ENCODE data around the gene LRRC75B.

The LRRC75B gene

DNA sequence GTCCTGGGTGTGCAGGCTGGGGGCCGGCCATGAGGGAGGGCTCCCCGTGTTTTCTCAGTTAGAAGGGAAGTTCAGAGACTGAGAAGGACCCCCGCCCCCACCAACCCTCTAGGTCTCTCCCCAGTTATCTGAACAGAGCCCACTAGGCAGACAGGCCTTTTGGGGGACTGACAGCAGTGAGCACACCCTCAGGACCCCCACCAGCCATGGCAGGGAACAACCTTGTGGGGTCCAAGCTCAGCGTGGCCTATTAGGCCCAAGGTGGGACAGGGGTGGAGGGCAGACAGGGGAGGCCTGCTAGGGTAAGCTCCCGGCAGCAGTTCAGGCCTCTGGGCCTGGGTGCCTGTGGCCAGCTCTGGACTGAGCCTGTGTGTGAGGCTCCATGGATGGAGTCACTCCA, 5.6 kb downstream of the LRRC75B start:
- TF ChIP-seq GLIS2 (tag by site-specific recombination; IDR thresholded peaks at IDR 0.05) (peak; percentile 35; the same call in 1 of the 2 replicates), ZNF677 (tag by site-specific recombination; IDR thresholded peaks at IDR 0.05) (no peak)

GRCh38 chr22:24585927-24586546, 6.8 kb downstream of the LRRC75B start:
- no peak overlapping the region for H3K4me3 ChIP-seq (ENCODE audit: low read depth, low read length)
- ChIA-PET POLR2A (no interaction called here), CTCF (no interaction called here)
- TF ChIP-seq ZNF146 (tag by site-specific recombination; IDR thresholded peaks at IDR 0.05) (no peak), ZNF600 (tag by site-specific recombination; IDR thresholded peaks at IDR 0.05) (peak; percentile 46; the same call in 1 of the 2 replicates)
- H3K27ac ChIP-seq (ENCODE audit: extremely low read depth, low read depth, low read length), result no peak overlapping the region
- peaks cover 0 to 40% of the 10 kb centered on the region in 2 experiments; a peak in 1 of 3 replicates for H3K36me3 ChIP-seq (ENCODE audit: control insufficient read depth in 2 of 2, insufficient read depth in 1 of 2, low read length in 2 of 2)
- peaks cover 16% of the 10 kb centered on the region for H3K4me1 ChIP-seq (ENCODE audit: control insufficient read depth, insufficient read depth, low read length)
- H3K9me3 ChIP-seq (ENCODE audit: control insufficient read depth, insufficient read depth, low read depth, low read length), result no peaks in the 10 kb centered on the region

More for the DNA sequence above, 5.6 kb downstream of the LRRC75B start:
- H3K27ac ChIP-seq (ENCODE audit: extremely low read depth, low read depth, low read length), result no peak overlapping the region
- POLR2A ChIA-PET, result no interaction called here
- H3K36me3 ChIP-seq (ENCODE audit: control insufficient read depth in 2 of 2, insufficient read depth in 1 of 2, low read length in 2 of 2), result peaks cover 0 to 40% of the 10 kb centered on the region in 2 experiments; a peak in 1 of 3 replicates
- H3K4me1 ChIP-seq (ENCODE audit: control insufficient read depth, insufficient read depth, low read length), result peaks cover 16% of the 10 kb centered on the region
- H3K4me3 ChIP-seq (ENCODE audit: low read depth, low read length), result no peak overlapping the region
- H3K9me3 ChIP-seq (ENCODE audit: control insufficient read depth, insufficient read depth, low read depth, low read length), result no peaks in the 10 kb centered on the region
- CTCF ChIA-PET, result no interaction called here

DNA sequence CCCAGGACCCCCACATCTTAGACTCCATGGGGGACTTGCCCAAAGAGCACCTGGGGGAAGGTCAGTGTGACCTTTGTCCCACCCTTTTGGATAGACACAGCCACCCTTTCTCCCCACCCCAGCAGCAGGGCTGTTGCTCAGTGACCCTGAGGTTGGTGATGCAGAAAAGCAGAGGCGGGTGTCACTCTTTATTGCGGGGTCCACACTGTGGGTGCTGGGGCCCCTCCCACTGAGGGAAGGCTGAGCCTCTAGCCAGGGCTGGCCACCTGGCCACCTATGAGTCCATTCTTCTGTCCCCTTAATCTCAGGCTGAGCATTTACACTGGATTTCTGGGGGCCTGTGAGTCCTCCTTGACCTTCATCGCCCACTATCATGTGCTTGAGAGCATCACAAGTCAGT, 7.4 kb downstream of the LRRC75B start:
- H3K9me3 ChIP-seq (ENCODE audit: control insufficient read depth, insufficient read depth, low read depth, low read length), result no peaks in the 10 kb centered on the region
- CTCF ChIA-PET, result no interaction called here
- TF ChIP-seq TRIM28 (IDR thresholded peaks at IDR 0.05; ENCODE audit: borderline replicate concordance, low read length), result no peak
- TF ChIP-seq ZNF211 (tag by site-specific recombination; IDR thresholded peaks at IDR 0.05; ENCODE audit: low read depth), result no peak
- TF ChIP-seq EGR2 (tag by site-specific recombination; IDR thresholded peaks at IDR 0.05; ENCODE audit: low read depth), result 0 out of 2 replicates have a peak, but pooled peaks have one; percentile 23
- H3K4me3 ChIP-seq (ENCODE audit: low read depth, low read length), result no peak overlapping the region
- peaks cover 16% of the 10 kb centered on the region for H3K4me1 ChIP-seq (ENCODE audit: control insufficient read depth, insufficient read depth, low read length)
- H3K36me3 ChIP-seq (ENCODE audit: control insufficient read depth in 2 of 2, insufficient read depth in 1 of 2, low read length in 2 of 2), result peaks cover 0 to 40% of the 10 kb centered on the region in 2 experiments; a peak in 1 of 3 replicates
- no peak overlapping the region for H3K27ac ChIP-seq (ENCODE audit: extremely low read depth, low read depth, low read length)
- POLR2A ChIA-PET, result no interaction called here

- TF ChIP-seq GLIS1 (tag by site-specific recombination; IDR thresholded peaks at IDR 0.05) (peak; percentile 100), ZNF514 (tag by site-specific recombination; IDR thresholded peaks at IDR 0.05) (no peak), GLIS2 (tag by site-specific recombination; IDR thresholded peaks at IDR 0.05) (peak; percentile 47; the same call in 1 of the 2 replicates), ZNF658 (tag by site-specific recombination; IDR thresholded peaks at IDR 0.05) (no peak), SETDB1 (IDR thresholded peaks at IDR 0.05; ENCODE audit: insufficient read length, low read length) (no peak), EGR2 (tag by site-specific recombination; IDR thresholded peaks at IDR 0.05; ENCODE audit: low read depth) (peak; percentile 69), ZFP41 (tag by site-specific recombination; IDR thresholded peaks at IDR 0.05; ENCODE audit: borderline replicate concordance) (no peak), ZNF521 (tag by site-specific recombination; IDR thresholded peaks at IDR 0.05) (no peak), ZBTB8A (tag by site-specific recombination; IDR thresholded peaks at IDR 0.05) (0 out of 2 replicates have a peak, but pooled peaks have one; percentile 19), ZFHX2 (tag by site-specific recombination; conservative IDR thresholded peaks at IDR 0.05) (peak; percentile 87), ZNF549 (tag by site-specific recombination; IDR thresholded peaks at IDR 0.05) (no peak), ZIC2 (tag by site-specific recombination; IDR thresholded peaks at IDR 0.05) (peak; percentile 60), ZNF266 (tag by site-specific recombination; IDR thresholded peaks at IDR 0.05; ENCODE audit: low read depth) (no peak), ZBTB6 (tag by site-specific recombination; IDR thresholded peaks at IDR 0.05) (no peak)
- CTCF ChIA-PET, result no interaction called here
- Histone ChIP-seq H3K4me3 (ENCODE audit: low read depth, low read length) (no peak overlapping the region), H3K9me3 (ENCODE audit: control insufficient read depth, insufficient read depth, low read depth, low read length) (no peaks in the 10 kb centered on the region), H3K36me3 (ENCODE audit: control insufficient read depth in 2 of 2, insufficient read depth in 1 of 2, low read length in 2 of 2) (peaks cover 0 to 40% of the 10 kb centered on the region in 2 experiments; a peak in 1 of 3 replicates), H3K4me1 (ENCODE audit: control insufficient read depth, insufficient read depth, low read length) (peaks cover 16% of the 10 kb centered on the region), H3K27ac (ENCODE audit: extremely low read depth, low read depth, low read length) (peak overlapping the region; percentile 65; the same call in 1 of the 2 replicates)
- POLR2A ChIA-PET, result interaction anchor here (1.7 to 2.3 kb wide), 2 partner anchors 11 to 30 kb away, joined by 7 to 31 read pairs; partner anchors contain the start of genes GUCD1 and SNRPD3
Measured at GRCh38 chr22:24584871-24585411, 7.9 kb downstream of the LRRC75B start.

All from HEK293 (cell line).